Right lobe of liver (tissue), 6 donors: ENCODE results near the gene SEC22A. TPM values are rescaled to one million over a fixed set of nuclear protein-coding genes. Genes with fewer than 3 reads are reported as not detected.
A peak's percentile ranks its signal among the peaks of the same experiment; 100 is the strongest.

ENCODE experiments used
- ATAC-seq, 4 donors: fragments of 200-7000 bp; cut with Tn5 transposase; one replicate each; pipeline ENCODE4 v1.9.1; 2020; ENCODE audit warnings: mild to moderate bottlenecking in 4 of 4, moderate library complexity in 4 of 4
- DNase-seq, 3 donors: peaks; one replicate each; pipeline ENCODE4 v3.0.0-alpha.2; 2020
- H3K27ac ChIP-seq, 3 donors: fragments of 200-600 bp; one replicate each; pipeline ENCODE4 v1.8.0; 2022
- H3K27me3 ChIP-seq, 2 donors: fragments of 200-600 bp; one replicate each; pipeline ENCODE4 v1.8.0; 2022
- H3K36me3 ChIP-seq, 4 donors: fragments of 200-600 bp; sonication (generic) in 1 of 4; one replicate each; pipeline versions ENCODE4 v1.5.1 to v1.8.0; 2017 to 2022; ENCODE audit warnings: control low read depth in 1 of 4
- H3K4me1 ChIP-seq, 4 donors: fragments of 200-600 bp; sonication (generic) in 1 of 4; one replicate each; pipeline versions ENCODE4 v1.5.1 to v1.8.0; 2017 to 2022; ENCODE audit warnings: control low read depth in 1 of 4
- H3K4me3 ChIP-seq, 3 donors: fragments of 200-600 bp; one replicate each; pipeline ENCODE4 v1.8.0; 2022
- H3K9me3 ChIP-seq, 4 donors: fragments of 200-600 bp; sonication (generic) in 1 of 4; one replicate each; pipeline versions ENCODE4 v1.5.1 to v1.8.0; 2017 to 2022; ENCODE audit warnings: control low read depth in 1 of 4
- POLR2A ChIP-seq: fragments of 450-650 bp; IDR thresholded peaks from one replicate; pipeline ENCODE4 v1.6.1; 2017; ENCODE audit warnings: antibody characterized with exemption, mild to moderate bottlenecking
- WGBS: methylation state at CpG from one replicate; pipeline ENCODE4 v1.1.6; 2018; ENCODE audit warnings: low coverage, low lambda C conversion rate; ENCODE audit not compliant: insufficient coverage; ENCODE audit errors: missing lambda C conversion rate; 5-methylcytosine and 5-hydroxymethylcytosine counted together
- intact Hi-C, 2 donors: fragments of 100-400 bp; cut with DNase I; formaldehyde crosslinking; loops; one replicate each; pipeline versions ENCODE4 v1.11.2 to v1.14.1; 2022
- long read RNA-seq: library from polyadenylated mRNA; unstranded; transcript quantifications from one replicate; pipeline ENCODE4 v2.0.0, GENCODE V29; 2019
- total RNA-seq, 6 experiments: library from RNA; depleted of rRNA in 2 of 6; stranded (reverse); fragments of >200 nt in 2 of 6; fragmentation: NEBNext Ultra II Directional in 3 of 6; extraction: Animal tissue kit (Norgen Biotek cat#: 25700) in 3 of 6; gene quantifications; one replicate each; pipeline versions ENCODE4 v1.1.0 to v1.2.4, GENCODE V29; 2016 to 2023
- TF ChIP-seq, protein P1 (sequence below), 4 donors: fragments of 200-600 bp in 3 of 4; fragments of 450-650 bp in 1 of 4; IDR thresholded peaks; one replicate each; pipeline versions ENCODE4 v1.5.1 to v1.8.0; 2016 to 2022; ENCODE audit warnings: antibody characterized with exemption in 4 of 4, mild to moderate bottlenecking in 2 of 4
- donor health status: DM: no; HTN: yes; CAD: no.
- donor health status: DM: no; HTN: no; CAD: no.
- donor health status: DM: no; HTN: no; CAD: no.
- donor health status: DM: no; HTN: yes; CAD: no.
- donor health status: DM: no; HTN: yes; CAD: no.

The SEC22A gene, protein sequence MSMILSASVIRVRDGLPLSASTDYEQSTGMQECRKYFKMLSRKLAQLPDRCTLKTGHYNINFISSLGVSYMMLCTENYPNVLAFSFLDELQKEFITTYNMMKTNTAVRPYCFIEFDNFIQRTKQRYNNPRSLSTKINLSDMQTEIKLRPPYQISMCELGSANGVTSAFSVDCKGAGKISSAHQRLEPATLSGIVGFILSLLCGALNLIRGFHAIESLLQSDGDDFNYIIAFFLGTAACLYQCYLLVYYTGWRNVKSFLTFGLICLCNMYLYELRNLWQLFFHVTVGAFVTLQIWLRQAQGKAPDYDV
- 10 to 100 TPM in 4 of 6 experiments, 1 to 10 TPM in 2; 7.5 to 24.9 (median 11.0) TPM for total RNA-seq
- long read RNA-seq, full-length matches to known transcripts = 3 of 5 reads
- long read RNA-seq, partial matches to known transcripts = 1 of 5 reads
- long read RNA-seq, other reads (novel, unspliced or antisense) = 1 of 5 reads

DNA sequence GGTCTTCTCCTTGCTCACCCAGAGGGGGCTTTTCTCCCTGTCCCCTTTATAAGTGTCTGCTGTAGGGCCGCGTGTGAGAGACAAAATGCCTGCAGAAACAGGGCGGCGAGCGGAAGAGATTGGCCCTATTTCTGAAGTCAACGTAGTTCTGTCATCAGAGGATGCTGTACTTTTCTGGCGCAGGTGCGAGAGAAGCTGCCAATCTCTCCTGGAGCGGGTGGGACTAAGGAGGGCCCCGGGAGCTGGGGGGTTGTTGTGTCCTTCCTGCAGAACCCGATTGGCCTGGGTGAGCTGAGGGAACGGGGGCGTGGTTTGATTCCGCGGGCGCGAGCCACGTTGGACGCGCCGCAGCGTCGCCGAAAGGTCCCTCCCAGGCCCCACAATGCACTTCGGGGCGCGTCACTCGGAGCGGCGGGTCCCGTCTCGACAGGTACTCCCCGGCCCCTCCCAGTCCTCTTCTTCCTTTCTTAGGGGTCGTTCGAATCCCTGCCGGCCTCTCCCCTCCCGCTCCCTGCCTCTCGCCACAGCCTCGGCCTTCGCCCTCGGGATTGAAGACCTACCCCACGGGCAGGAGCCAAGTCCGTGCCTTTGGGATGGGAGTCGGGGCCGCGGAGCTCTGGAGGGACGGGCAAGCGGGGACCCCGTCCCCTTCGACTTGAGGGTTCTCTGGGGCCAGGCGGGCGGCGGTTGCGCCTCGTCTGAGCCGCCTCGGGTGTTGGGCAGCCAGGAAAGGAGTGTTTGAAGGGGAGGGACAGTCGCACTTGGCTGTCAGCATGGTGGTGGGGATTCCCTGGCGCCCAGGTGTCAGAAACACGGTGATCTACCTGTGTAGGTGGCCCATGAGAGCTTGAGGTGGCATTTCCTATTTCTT, at the start of gene SEC22A:
Gene SEC22A (plus strand): TSS at position 387 of the 871 bp plus-strand sequence. CDS start 7,275 bp downstream, outside the sequence.
- DNase-seq (peak; percentile 95 to 97 (median 96)), ATAC-seq (peak; percentile 99 to 100 (median 100))
- Histone ChIP-seq H3K27ac (peak within 1 kb of the TSS; percentile 80 to 88 (median 87)), H3K27me3 (no peaks in the 10 kb centered on the region), H3K36me3 (no peaks in the 10 kb centered on the region), H3K9me3 (no peaks in the 10 kb centered on the region), H3K4me1 (peaks cover 0 to 12% (median 0%) of the 10 kb centered on the region in 4 donors), H3K4me3 (peak within 1 kb of the TSS; percentile 92 to 99 (median 95))
- WGBS = 0% methylated on average over 34 of the region's 60 CpGs
- intact Hi-C loops = no loop called here
- peak; percentile 74 for TF ChIP-seq POLR2A
- TF ChIP-seq, protein P1, sequence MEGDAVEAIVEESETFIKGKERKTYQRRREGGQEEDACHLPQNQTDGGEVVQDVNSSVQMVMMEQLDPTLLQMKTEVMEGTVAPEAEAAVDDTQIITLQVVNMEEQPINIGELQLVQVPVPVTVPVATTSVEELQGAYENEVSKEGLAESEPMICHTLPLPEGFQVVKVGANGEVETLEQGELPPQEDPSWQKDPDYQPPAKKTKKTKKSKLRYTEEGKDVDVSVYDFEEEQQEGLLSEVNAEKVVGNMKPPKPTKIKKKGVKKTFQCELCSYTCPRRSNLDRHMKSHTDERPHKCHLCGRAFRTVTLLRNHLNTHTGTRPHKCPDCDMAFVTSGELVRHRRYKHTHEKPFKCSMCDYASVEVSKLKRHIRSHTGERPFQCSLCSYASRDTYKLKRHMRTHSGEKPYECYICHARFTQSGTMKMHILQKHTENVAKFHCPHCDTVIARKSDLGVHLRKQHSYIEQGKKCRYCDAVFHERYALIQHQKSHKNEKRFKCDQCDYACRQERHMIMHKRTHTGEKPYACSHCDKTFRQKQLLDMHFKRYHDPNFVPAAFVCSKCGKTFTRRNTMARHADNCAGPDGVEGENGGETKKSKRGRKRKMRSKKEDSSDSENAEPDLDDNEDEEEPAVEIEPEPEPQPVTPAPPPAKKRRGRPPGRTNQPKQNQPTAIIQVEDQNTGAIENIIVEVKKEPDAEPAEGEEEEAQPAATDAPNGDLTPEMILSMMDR (IDR thresholded peaks at IDR 0.05) = no peak

DNA sequence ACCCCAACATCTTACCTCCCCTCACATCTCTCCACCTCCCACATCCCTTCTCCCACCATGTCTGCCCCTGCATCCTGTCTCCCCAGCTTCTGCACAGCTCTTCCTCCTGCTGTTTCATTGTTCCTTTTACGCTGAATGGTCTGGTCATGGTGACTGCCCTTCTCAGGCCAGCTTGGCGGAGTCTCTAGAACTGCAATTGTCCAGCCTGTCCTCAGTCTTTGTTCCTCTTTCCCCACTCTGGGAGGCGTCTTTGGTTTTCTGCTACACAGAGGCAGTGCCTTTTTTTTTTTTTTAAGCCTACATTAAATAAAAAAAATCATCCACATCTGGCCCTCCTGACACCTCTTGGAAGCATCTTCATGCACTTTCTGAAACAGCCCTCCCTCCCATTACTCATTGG, 49.1 kb upstream of the SEC22A start:
- TF ChIP-seq, protein P1 (IDR thresholded peaks at IDR 0.05) = no peak
- TF ChIP-seq POLR2A = no peak
- H3K4me3 ChIP-seq = no peak overlapping the region
- DNase-seq (no peak), ATAC-seq (no peak)
- peaks cover 0 to 52% (median 23%) of the 10 kb centered on the region in 4 donors for H3K36me3 ChIP-seq
- no peak overlapping the region for H3K27ac ChIP-seq
- WGBS = 61% methylated on average over 3 of the region's 3 CpGs
- no peaks in the 10 kb centered on the region for H3K27me3 ChIP-seq
- H3K9me3 ChIP-seq = no peaks in the 10 kb centered on the region
- H3K4me1 ChIP-seq = peaks cover 0 to 49% (median 26%) of the 10 kb centered on the region in 4 donors
- intact Hi-C loops = no loop called here

DNA sequence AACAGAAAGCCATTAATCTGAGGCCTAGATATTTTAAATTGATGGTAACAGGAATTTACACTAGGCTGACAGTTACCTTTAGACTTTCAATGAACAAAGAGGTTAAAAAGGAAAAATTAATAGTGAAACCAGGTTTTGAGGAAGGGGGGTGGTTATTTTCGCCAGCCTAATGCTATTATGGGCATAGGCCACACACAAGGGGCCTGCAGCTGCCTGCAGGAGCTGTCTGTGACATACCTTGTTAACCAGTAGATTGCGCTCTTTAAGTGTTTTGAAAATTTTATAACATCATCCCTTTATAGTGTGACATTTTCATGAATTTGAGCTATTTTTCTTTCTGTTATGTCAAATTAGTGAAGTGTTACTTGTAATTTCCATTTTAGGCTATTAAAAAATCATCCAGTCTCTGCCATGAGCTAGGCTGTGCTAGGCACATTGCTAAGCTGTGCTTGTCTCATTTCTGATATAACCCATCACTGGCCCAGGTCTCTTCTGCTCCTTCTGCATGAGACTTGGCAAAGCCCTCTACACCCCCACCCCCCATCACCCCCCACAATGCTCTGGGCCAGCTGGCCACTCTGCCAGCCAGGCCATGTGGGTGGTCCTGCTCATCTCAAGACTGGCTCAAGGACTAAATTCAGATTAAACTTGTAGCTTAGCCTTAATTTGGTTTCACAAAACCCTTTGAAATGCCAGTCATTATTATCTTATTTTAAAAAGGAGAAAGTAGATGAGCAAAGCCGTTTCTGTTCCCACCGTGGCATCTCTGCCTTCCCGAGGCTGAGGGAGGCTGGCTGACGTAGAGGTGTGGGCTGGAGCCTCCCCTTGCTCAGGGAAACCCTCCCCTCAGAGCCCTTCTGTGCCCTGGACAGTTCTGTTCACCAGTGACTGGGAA, 48.4 kb upstream of the SEC22A start:
- no peaks in the 10 kb centered on the region for H3K27me3 ChIP-seq
- peaks cover 0 to 49% (median 20%) of the 10 kb centered on the region in 4 donors for H3K36me3 ChIP-seq
- WGBS = 84% methylated on average over 5 of the region's 6 CpGs
- no peak for TF ChIP-seq POLR2A
- TF ChIP-seq, protein P1 (IDR thresholded peaks at IDR 0.05) = no peak
- DNase-seq (no peak), ATAC-seq (no peak)
- intact Hi-C loops = no loop called here
- no peak overlapping the region for H3K4me3 ChIP-seq
- H3K9me3 ChIP-seq = no peaks in the 10 kb centered on the region
- H3K4me1 ChIP-seq = peaks cover 0 to 55% (median 29%) of the 10 kb centered on the region in 4 donors
- no peak overlapping the region for H3K27ac ChIP-seq
